WTC11 (cell line): Measurements from ENCODE around the gene MLN. TPM values are rescaled to one million over a fixed set of nuclear protein-coding genes. Genes with fewer than 3 reads are reported as not detected.
A peak's percentile ranks its signal among the peaks of the same experiment; 100 is the strongest.

Experiments used
- ATAC-seq: fragments of 200-7000 bp; cut with Tn5 transposase; 2 replicates; pipeline ENCODE4 v1.10.0; 2021; ENCODE audit warnings: mild to moderate bottlenecking, moderate library complexity
- CTCF ChIA-PET: fragments of 300-600 bp; sonication (Branson Sonifier 250); formaldehyde crosslinking; loops from one replicate; lab custom pipeline; 2021; ENCODE audit warnings: antibody characterized with exemption; lab: Charles Lee
- POLR2A ChIA-PET: fragments of 350-600 bp; sonication (Branson Sonifier 250); formaldehyde crosslinking; loops from one replicate; lab custom pipeline; 2021; ENCODE audit warnings: antibody characterized with exemption; lab: Charles Lee
- DNase-seq: peaks from one replicate; pipeline ENCODE4 v3.0.0; 2021; ENCODE audit warnings: low spot score
- H3K27ac Mint-ChIP-seq: 2 replicates; pipeline ENCODE4 v1.8.0; 2021; ENCODE audit warnings: mixed read lengths
- H3K27me3 Mint-ChIP-seq: 2 replicates; pipeline ENCODE4 v1.8.0; 2021; ENCODE audit warnings: low read depth, mild to moderate bottlenecking, moderate library complexity, mixed read lengths
- H3K36me3 Mint-ChIP-seq: 2 replicates; pipeline ENCODE4 v1.8.0; 2021; ENCODE audit warnings: mixed read lengths
- H3K4me1 Mint-ChIP-seq: 2 replicates; pipeline ENCODE4 v1.8.0; 2022; ENCODE audit warnings: mixed read lengths
- H3K4me3 Mint-ChIP-seq: 2 replicates; pipeline ENCODE4 v1.8.0; 2021; ENCODE audit warnings: mild to moderate bottlenecking, moderate library complexity, mixed read lengths
- H3K9me3 Mint-ChIP-seq: 2 replicates; pipeline ENCODE4 v1.8.0; 2021; ENCODE audit warnings: mixed read lengths
- AFF4 ChIP-seq: sonication (generic); formaldehyde crosslinking; IDR thresholded peaks from 2 replicates; pipeline ENCODE4 v1.8.1; 2023; ENCODE audit warnings: mild to moderate bottlenecking, missing genetic modification reagents, borderline replicate concordance
- E2F1 ChIP-seq: sonication (generic); formaldehyde crosslinking; IDR thresholded peaks from 2 replicates; pipeline ENCODE4 v1.8.0; 2022; ENCODE audit warnings: mild to moderate bottlenecking, missing genetic modification reagents
- E2F5 ChIP-seq: sonication (generic); formaldehyde crosslinking; IDR thresholded peaks from 2 replicates; pipeline ENCODE4 v1.8.1; 2022; ENCODE audit warnings: mild to moderate bottlenecking, moderate library complexity, missing genetic modification reagents
- ETV6 ChIP-seq: sonication (generic); formaldehyde crosslinking; IDR thresholded peaks from 2 replicates; pipeline ENCODE4 v1.8.1; 2022; ENCODE audit warnings: mild to moderate bottlenecking, missing genetic modification reagents
- FOXP1 ChIP-seq: sonication (generic); formaldehyde crosslinking; IDR thresholded peaks from 2 replicates; pipeline ENCODE4 v1.8.0; 2022; ENCODE audit warnings: missing genetic modification reagents, mild to moderate bottlenecking, moderate library complexity, borderline replicate concordance
- MAX ChIP-seq: sonication (generic); formaldehyde crosslinking; IDR thresholded peaks from 2 replicates; pipeline ENCODE4 v1.8.0; 2022; ENCODE audit warnings: mild to moderate bottlenecking, missing genetic modification reagents
- MYBL2 ChIP-seq: sonication (generic); formaldehyde crosslinking; IDR thresholded peaks from 2 replicates; pipeline ENCODE4 v1.8.1; 2023; ENCODE audit warnings: mild to moderate bottlenecking, moderate library complexity, missing genetic modification reagents
- NR3C1 ChIP-seq: sonication (generic); formaldehyde crosslinking; conservative IDR thresholded peaks from 2 replicates; pipeline ENCODE4 v1.8.1; 2023; ENCODE audit warnings: low read depth, mild to moderate bottlenecking, missing genetic modification reagents
- OVOL2 ChIP-seq: fragments of 250-450 bp; sonication (Bioruptor Pico); IDR thresholded peaks from 2 replicates; pipeline ENCODE4 v1.9.0; 2021; ENCODE audit warnings: mild to moderate bottlenecking, borderline replicate concordance
- SMAD4 ChIP-seq: sonication (generic); formaldehyde crosslinking; IDR thresholded peaks from 2 replicates; pipeline ENCODE4 v1.8.0; 2022; ENCODE audit warnings: mild to moderate bottlenecking, missing genetic modification reagents
- STAT6 ChIP-seq: sonication (generic); formaldehyde crosslinking; conservative IDR thresholded peaks from 2 replicates; pipeline ENCODE4 v1.8.1; 2023; ENCODE audit warnings: mild to moderate bottlenecking, low read depth, missing genetic modification reagents, moderate library complexity
- TEAD1 ChIP-seq: sonication (generic); formaldehyde crosslinking; IDR thresholded peaks from 2 replicates; pipeline ENCODE4 v1.8.0; 2022; ENCODE audit warnings: mild to moderate bottlenecking, missing genetic modification reagents
- ZMAT4 ChIP-seq: fragments of 250-450 bp; sonication (Bioruptor Pico); IDR thresholded peaks from 2 replicates; pipeline ENCODE4 v1.9.0; 2021; ENCODE audit warnings: mild to moderate bottlenecking
- total RNA-seq: library from RNA; stranded (reverse); gene quantifications from 3 replicates; pipeline ENCODE4 v1.2.3, GENCODE V29; 2021

The MLN gene
- total RNA-seq, 1 experiment from 2014 or later = not detected

- TF ChIP-seq ETV6 (CRISPR knock-in tag) (peak; percentile 24; the same call in 1 of the 2 replicates), SMAD4 (no peak), TEAD1 (no peak; the same call in 1 of the 2 replicates), MYBL2 (CRISPR knock-in tag) (no peak), OVOL2 (CRISPR knock-in tag) (no peak), E2F1 (no peak)
Observed at GRCh38 chr6:33781131-33781975, 22.4 kb downstream of the MLN start (continued).

- DNase-seq (no peak), ATAC-seq (no peak)
- Mint-ChIP-seq H3K9me3 (no peaks in the 10 kb centered on the region), H3K4me1 (peaks cover 51% of the 10 kb centered on the region), H3K4me3 (no peak overlapping the region), H3K36me3 (peaks cover 74% of the 10 kb centered on the region), H3K27me3 (no peaks in the 10 kb centered on the region), H3K27ac (peak overlapping the region; percentile 94)
- no peak for TF ChIP-seq MAX (CRISPR knock-in tag)
- no peak for TF ChIP-seq NR3C1 (CRISPR knock-in tag)
- no peak for TF ChIP-seq FOXP1 (CRISPR knock-in tag)
- no peak for TF ChIP-seq E2F5 (CRISPR knock-in tag)
- no peak for TF ChIP-seq STAT6 (CRISPR knock-in tag)
- TF ChIP-seq AFF4 (CRISPR knock-in tag) = no peak
- no peak for TF ChIP-seq ZMAT4 (CRISPR knock-in tag)
- ChIA-PET CTCF (interaction anchor here (0.9 to 5.4 kb wide), 18 partner anchors 8 to 384 kb away, joined by 3 to 86 read pairs (median 4); partner anchors contain the start of gene IP6K3), POLR2A (no interaction called here)
Observed at GRCh38 chr6:33779895-33780294, 23.9 kb downstream of the MLN start.
